HG02610 (cell line): ENCODE measurements around the gene ADGRV1.

Experiments used
- ATAC-seq: cut with Tn5 transposase; IDR thresholded peaks from one replicate; pipeline ENCODE4 v1.9.1; 2021; ENCODE audit warnings: mild to moderate bottlenecking, moderate library complexity; ENCODE audit not compliant: unreplicated experiment

Gene ADGRV1

DNA sequence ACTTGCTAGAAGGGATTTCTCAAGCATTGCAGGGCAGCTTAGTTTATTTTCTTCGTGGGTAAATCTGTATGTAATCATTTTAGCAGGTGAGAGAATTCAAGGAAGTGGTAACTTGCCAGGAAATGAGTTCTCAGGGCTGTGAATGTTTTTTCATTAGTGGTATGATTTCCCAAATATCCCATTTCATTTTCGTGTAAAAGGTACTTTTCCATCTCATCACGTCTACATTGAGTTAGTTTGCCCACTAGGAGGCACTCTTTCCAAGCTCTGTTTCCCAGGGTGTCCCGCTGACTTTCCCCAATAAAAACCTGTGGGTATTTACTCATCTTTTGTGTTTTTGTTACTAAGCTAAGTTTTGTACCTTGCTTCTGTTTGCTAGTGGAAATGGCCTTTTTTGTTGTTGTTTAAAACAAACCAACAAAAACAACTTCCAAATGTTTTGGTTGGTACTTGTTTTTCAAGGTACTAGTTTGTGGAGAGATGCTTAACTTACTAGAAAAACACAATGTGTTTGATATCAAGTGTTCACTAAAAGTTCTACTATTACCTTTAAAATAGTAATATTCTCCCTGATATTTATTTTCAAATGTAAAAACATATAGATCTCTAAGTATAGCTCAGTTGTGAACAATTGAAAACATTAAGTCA lies 373.6 kb downstream of the ADGRV1 start:
- ATAC-seq, result peak; percentile 46

DNA sequence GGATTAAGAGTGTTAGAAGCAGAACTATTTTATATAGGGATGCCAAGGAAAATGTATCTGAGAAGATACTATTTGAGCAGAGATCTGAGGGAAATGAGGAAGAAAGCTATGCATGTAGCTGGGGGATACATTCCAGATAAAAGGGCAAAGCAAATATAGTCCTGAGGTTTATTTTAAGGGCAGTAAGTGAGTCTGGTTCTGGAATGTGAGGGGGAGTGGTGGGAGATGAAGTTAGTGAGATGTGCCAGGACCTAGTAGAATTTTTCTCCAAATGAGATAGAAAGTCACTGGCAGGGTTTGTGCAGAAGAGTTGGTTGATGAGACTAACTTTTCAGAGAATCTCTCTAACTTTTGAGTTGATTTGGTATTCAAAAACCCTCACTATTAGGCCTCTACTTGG lies 374.7 kb downstream of the ADGRV1 start:
- no peak for ATAC-seq

DNA sequence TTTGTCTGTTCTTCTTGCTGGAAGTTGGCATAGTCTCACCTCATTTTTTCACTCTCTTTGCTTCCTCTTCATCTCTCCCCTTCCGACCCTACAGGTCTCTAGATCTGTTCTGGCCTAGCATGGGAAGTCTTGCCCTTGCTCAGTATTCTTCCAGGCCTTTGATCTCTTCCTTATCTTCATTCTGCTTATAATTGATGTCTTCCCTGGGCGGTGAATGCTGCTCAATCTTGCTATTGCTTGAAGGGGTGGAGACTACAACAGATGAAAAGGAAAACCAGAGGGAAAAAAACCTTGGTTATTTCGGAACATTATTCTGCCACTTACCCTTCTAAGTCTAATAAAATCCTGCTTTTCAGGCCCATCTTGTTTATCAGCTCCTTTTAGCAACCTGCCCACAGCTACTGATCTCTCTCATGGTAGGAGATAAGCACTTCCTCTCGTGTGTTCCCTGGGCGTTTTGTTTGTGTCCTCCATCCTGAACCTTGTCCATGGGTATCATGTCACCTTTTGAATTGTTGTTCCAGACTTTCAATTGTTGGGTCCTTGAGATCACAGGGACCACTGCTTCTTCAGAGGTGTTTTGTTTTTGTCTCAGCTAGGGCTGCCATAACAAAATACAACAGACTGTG lies 375.6 kb downstream of the ADGRV1 start:
- ATAC-seq, result no peak

DNA sequence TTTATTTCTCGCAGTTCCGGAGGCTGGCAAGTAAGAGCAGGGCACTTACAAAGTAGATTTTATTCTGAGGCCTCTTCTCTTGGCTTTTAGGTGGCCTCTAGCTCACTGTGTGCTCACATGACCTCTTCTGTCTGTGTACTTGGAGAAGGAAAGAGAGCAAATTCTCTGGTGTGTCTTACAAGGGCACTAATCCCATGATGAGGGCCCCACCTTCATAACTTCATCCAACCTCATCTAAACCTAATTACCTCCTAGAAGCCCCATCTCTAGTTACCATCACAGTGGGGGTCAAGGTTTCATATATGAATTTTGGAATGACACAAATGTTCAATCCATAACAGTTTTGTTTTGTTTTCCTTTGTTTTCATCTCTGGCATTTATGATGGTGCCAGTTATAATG lies 376.1 kb downstream of the ADGRV1 start:
- ATAC-seq, result no peak

DNA sequence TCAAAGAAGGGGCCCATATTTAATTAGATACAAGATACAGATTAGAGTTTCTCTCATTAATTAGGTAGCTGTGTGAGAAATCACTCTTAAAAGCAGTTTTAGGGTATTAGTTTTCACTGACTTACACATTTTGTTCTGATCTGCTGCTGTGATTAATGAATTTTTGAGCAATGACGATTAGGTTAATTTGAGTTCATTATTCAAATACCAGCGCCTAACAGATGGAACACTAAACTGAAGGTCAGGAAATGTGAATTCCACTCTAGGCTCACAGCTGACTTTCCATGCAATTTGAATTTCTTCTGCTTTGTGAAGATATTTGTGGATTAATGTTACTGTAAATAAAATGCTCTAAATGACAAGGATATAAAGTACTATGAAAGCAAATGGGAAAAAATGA lies 380.6 kb downstream of the ADGRV1 start:
- no peak for ATAC-seq

DNA sequence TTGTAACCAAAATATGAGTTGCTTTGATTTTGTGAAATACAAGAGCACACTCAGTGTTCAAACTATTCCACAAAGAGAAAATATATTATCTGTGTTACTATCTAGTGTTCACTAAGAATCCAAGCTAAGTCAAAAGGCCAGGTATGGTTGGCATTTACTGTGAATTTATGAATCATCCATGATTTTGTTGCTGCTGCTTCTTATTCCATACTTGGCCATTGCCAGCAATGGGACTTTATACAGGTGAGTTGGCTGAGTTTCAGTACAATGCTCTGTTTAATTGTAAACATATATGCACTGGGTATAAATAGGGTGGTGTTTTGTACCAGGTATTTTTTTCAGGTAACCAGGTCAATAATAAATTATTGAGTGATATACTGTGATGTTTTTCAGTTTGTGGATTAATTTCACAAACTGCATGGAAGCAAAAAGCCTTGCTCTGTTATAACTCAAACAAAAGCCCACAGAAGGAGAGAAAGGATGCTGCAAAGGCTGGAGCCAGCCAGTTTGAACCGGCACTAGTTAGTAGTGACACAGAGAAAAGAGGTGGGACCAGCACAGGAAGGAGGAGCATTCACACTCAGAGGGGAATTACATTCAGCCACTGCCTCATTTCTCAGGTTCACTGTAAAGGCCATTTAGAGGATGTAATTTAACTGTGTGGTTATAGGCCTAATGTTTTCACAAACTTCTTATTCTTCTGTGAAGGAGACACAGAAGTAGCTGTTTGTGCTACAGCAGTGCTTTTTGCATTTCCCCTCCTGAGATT lies 381.8 kb downstream of the ADGRV1 start:
- peak; percentile 100 for ATAC-seq

DNA sequence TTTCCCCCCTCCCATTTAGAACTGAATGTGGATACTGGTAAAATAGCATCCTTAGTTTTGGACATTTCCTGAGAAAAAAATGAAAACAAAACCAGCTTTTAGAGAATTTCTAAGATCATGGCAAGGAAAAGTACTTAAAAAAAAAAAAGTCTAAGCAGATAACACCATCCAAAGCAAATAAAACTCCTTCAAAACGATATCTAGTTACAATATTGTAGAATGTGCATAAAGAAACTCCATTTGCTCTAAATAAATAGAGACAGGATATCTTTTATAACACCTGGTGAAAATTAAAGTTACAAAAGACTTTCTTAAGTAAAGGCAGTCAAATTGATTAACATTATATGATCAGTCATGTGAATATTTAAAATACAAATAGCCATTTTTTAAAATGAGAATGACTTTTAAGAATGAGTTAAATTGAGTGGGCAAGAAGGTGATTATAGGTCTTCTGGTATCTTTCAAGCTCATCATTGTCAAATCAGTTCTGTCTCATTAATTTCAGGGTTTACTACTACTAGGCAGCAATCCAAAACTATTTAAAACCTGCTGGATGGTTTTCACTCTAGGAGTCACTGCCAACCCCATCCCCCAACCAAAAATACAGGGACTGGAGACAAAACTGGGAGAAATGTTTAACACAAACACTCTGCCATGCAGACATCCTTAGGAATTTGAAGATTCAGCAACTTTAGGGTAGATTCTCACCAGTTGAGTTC lies 382.6 kb downstream of the ADGRV1 start:
- ATAC-seq, result no peak

DNA sequence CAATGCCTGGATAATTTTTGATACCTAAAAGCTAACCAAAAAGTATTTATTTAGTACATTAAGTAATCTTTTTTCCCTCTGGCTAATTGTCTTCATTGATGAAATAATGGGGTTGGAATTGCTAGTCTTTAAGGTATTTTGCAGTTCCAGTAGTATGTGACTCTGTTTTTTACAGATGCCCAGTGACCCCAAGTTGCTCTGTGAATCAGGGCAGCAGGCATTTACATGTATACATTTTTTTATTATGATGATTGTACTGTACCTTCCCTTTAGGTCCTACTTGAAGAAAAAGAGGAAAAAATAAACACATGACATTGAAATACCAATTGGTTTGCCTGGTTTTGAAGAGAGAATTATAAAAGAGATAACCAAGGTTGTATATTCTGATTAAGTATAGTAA lies 385.5 kb downstream of the ADGRV1 start:
- ATAC-seq, result no peak

DNA sequence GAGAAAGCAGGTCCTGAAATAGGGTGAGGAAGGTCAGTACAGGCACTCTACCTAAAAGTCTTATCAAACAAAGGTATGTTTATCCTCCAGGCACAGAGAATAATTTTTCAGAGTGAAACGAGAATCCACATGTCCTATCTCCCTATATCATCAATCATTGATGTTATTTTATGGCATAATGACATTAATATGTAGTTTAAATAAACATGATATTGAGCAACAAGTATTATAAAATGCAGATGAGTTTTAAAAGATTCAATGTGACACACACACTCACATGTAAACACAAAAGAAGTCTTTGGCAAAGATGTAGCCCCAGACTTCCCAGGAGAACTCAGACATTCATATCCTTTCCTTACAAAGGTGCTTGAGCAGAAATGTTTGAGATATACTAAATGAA lies 389.1 kb downstream of the ADGRV1 start:
- ATAC-seq, result no peak

DNA sequence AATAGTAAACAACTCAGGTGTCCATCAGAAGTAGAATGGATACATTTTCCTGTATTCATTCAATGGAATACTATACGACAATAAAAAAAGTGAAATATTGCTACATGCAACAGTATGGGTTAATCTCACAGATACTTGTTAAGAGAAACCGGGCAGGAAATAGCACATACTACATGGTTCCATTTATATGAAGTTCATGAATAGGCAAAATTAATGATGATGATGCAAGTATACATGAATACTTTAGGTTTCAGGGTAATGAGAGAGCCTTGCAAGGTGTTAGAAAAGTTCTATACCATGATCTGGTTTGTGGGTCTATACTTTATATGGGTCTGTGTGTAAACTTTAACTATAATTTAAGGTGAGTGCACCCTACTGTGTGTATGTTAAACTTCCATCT lies 390.4 kb downstream of the ADGRV1 start:
- no peak for ATAC-seq

DNA sequence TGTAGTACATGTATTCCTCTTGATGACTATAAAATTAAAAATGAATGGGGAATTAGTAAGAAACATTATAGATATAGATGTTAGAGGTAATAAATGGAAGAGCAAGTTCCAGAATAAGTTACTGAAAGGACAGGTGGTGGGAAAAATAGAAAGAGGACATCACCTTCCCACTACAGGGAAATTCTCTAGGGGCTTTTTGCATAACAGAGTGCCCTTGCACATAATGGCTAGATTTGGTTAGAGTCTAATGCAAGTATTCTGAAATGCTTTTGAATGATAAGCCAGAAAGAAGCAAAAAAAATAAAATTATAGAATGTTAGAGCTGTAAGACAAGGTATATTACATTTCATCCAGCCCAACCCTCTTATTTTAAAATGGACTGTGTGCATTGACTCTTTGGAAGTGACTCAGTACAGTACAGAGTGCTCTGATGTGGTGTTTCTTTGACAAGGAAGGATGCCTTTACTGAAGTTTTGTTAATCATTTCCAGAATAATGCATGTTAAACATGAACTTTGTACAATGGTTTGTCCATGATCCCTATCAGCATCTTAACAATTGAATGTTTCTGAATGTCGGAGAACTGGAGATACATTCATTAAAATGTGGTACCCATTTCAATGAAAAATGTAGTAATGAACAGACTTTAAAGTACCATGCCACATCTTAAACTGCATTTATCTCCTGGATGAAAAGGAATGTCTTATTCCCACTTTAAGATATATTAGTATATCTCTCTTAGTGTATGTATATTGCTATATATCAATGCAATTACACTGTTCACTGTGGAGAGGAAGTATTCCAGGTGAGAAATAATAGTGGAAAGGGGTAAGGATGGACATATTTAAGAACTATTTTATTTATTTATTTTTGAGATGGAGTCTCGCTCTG lies 391.1 kb downstream of the ADGRV1 start:
- ATAC-seq, result peak; percentile 97

DNA sequence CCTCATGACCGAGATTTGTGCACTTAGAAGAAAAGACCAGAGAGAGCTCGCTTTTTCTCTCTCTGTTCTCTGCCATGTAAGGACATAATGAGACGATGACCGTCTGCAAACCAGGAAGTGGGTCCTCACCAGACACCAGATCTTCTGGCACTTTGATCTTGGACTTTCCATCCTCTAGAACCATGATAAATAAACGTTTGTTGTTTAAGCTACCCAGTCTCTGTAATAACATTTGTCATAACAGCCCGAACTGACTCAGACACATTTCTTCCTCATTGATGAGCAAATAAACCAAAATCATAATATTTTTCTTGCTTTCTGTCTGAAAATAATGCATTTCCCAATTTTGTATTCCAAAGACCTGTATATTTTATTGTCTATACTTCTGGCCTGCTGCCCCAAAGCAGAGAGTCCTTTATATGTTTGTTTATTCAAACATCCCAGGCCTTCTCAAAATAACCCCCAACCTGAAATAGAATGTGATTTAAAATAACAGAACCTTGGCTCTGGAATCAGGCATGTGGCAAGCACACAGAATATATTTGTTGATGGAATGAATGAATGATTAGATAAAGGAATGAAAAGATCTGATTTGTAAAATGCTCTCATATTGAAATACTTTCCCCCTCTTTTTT lies 396.5 kb downstream of the ADGRV1 start:
- no peak for ATAC-seq

DNA sequence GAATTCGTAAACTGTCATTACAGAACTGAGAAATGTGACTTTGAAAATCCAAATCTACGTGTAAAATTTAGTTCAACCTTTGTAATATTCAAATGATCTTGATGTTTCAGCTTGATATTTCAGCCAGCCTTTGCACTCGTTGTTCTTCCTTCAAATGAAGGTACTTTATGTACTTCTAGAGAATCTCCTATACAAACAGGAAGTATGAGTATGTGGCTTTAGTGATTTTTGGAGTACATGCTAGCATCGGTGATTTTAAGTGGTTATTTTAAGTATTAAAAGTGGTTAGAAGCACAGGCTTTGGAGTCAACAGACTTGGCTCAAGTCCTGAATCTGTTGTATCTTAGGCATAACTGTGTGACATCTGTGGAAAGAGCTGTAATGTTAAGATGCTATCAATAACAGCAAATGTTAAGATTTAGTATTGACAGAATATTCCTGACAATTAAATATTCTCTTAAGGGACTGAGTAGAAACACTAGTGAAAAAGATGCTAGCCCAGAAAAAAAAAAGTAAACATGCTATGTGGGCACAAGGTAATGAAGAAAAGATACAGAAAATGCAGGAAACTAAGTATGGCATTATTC lies 398.0 kb downstream of the ADGRV1 start:
- no peak for ATAC-seq

DNA sequence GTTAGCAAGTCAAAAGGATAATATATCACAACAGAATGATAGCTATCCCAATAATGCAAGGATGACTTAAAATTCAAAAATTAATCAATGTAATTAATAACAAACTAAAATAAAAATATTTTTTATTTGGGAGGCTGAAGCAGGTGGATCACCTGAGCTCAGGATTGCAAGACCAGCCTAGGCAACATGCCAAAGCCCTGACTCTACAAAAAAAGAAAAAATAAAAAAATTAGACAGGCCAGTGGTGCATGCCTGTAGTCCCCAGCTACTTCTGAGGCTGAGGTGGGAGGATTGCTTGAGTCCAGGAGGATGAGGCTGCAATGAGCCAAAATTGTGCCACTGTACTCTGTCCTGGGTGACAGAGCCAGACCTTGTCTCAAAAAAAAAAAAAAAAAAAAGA lies 399.3 kb downstream of the ADGRV1 start:
- ATAC-seq, result no peak

DNA sequence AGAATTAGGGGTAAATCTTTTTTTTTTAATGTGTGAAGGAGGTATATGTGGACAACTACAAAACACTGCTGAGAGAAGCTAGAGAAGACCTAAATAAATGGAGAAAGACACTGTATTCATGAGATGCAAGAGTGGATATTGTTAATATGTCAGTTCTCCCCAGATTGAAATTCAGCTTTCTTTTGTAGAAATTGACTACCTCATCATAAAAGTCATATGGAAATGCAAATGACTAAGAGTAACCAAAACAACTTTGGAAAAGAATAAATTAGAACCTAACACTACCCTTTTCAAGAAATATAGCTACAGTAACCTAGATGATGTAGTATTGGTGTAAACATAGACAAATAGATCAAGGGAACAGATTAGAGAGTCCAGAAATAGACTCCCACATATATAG lies 400.7 kb downstream of the ADGRV1 start:
- no peak for ATAC-seq

DNA sequence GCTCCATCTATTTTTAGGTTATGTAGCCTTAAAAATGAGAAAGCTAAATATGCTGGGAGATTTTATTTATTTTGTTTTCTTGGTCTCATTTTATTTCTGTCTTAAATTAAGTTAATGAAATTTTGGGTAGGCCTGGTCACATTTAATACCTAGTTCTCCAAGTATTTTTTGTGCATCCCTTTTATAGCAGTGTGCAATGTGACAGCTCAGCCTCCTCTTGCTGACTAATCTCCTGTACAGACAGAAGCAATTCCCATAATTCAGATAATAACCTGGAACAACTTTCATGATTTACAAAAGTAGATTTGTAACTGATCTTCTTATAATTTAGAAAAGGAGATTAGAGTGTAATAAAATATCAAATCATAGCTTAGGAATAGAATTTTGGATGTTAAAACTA lies 403.9 kb downstream of the ADGRV1 start:
- no peak for ATAC-seq

DNA sequence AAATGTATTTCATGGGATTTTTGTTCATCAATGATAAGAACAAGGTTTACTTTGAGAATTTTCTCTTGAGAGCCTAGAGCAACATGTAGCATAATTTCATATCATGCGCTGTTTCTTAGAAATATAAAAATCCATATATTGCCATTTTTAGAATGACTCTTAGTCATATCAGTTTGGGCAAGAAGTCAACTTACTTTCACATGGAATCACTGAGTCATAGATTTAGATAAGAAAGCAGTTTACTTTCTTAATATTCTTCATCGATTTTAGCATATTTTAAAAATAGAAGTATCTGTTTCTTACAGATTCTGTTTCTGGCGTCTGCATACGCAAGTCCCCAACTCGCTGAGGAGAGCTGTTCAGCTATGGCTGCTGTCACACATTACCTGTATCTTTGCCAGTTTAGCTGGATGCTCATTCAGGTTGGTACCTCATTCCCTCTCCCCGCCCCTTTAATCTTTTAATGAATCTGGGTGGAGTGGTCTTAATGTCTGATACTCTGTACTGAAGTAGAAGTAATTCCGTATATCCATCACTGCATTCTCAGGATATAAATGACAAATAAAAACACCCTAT lies 406.6 kb downstream of the ADGRV1 start:
- ATAC-seq, result no peak

DNA sequence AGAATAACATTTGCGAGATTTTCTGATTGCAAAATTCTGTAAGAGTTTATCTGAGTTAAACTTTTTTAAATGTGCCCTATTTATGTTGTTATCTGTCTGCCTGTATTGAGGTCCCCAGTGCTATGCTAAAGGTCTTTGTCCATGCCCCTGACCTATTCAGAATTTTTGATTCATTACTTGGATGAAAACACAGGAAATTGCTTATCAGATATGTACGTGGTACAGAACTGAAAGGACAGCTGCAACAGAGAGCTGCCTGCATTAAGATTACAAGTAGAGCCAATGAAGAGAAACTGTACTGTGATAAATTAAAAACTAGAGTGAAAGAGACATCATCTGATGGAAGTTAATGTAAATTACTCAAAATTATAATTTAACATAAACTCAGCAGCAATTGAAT lies 408.8 kb downstream of the ADGRV1 start:
- ATAC-seq, result no peak

DNA sequence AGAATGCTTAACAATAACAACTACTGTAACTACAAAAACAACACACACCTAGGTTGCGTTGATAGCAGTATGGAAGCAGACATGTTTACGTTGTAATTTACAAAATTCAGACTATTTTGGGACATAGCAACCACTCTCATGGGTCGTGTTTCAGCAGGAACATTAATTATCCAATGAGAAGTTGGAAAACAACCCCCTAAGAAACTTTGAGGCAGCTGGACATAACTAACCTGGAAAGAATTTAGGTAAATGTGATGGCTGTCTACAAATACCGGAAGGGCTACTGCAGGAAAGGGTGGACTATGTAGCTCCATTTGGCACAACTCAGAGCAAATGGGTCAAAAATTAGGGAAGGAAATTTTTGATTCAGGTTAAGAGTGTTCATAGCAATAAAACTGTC lies 409.3 kb downstream of the ADGRV1 start:
- ATAC-seq, result no peak
